PFSK-1 (cell line): ENCODE results near the gene GPNMB.

Experiments used
- FOXP2 ChIP-seq: optimal IDR thresholded peaks from 2 replicates; pipeline ENCODE3; 2011; ENCODE audit warnings: borderline replicate concordance, control low read depth, inconsistent platforms; ENCODE audit not compliant: insufficient read depth; ENCODE audit errors: extremely low read length, extremely low read depth
- POLR2AphosphoS5 ChIP-seq: IDR thresholded peaks from 2 replicates; pipeline ENCODE4 v1.6.1; 2012; ENCODE audit warnings: low read depth, mild to moderate bottlenecking, control low read depth, low read length, moderate library complexity
- SIN3A ChIP-seq: IDR thresholded peaks from 2 replicates; pipeline ENCODE4 v1.6.1; 2012; ENCODE audit warnings: mild to moderate bottlenecking, low read length, moderate library complexity, borderline replicate concordance; ENCODE audit not compliant: insufficient read depth
- TAF1 ChIP-seq: IDR thresholded peaks from 2 replicates; pipeline ENCODE4 v1.6.1; 2012; ENCODE audit warnings: low read length, control low read depth, borderline replicate concordance; ENCODE audit not compliant: insufficient read depth
- TF ChIP-seq, protein P1 (sequence below), 2 experiments: IDR thresholded peaks; 2 replicates each; pipeline versions ENCODE4 v1.6.1 to v1.8.0; 2011 to 2012; ENCODE audit warnings: low read depth in 2 of 2, low read length in 2 of 2, control low read depth in 1 of 2, inconsistent platforms in 1 of 2, mild to moderate bottlenecking in 1 of 2, moderate library complexity in 1 of 2; ENCODE audit not compliant: insufficient read depth in 1 of 2

Gene GPNMB

DNA sequence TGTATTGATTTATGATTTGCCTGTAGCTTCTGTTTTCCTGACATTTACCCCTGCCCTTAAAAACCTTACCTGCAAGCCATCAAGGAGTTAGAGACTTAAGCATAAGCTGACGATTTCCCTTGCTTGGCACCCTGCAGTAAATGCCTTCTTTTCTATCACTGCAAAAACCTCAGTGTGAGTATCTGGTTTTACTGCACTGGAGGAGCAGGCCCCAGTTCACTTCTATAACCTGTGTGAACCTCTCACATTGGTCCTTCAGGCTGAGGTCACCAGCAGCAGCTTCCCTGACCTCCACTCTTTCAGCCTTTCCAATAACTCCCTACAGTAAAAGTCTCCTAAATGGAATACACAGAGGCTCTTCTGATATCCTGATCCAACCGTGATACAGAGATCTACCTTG, 34.2 kb upstream of the GPNMB start:
- no peak for TF ChIP-seq TAF1
- TF ChIP-seq FOXP2, result no peak
- no peak for TF ChIP-seq SIN3A
- TF ChIP-seq POLR2AphosphoS5, result no peak
- TF ChIP-seq, protein P1, sequence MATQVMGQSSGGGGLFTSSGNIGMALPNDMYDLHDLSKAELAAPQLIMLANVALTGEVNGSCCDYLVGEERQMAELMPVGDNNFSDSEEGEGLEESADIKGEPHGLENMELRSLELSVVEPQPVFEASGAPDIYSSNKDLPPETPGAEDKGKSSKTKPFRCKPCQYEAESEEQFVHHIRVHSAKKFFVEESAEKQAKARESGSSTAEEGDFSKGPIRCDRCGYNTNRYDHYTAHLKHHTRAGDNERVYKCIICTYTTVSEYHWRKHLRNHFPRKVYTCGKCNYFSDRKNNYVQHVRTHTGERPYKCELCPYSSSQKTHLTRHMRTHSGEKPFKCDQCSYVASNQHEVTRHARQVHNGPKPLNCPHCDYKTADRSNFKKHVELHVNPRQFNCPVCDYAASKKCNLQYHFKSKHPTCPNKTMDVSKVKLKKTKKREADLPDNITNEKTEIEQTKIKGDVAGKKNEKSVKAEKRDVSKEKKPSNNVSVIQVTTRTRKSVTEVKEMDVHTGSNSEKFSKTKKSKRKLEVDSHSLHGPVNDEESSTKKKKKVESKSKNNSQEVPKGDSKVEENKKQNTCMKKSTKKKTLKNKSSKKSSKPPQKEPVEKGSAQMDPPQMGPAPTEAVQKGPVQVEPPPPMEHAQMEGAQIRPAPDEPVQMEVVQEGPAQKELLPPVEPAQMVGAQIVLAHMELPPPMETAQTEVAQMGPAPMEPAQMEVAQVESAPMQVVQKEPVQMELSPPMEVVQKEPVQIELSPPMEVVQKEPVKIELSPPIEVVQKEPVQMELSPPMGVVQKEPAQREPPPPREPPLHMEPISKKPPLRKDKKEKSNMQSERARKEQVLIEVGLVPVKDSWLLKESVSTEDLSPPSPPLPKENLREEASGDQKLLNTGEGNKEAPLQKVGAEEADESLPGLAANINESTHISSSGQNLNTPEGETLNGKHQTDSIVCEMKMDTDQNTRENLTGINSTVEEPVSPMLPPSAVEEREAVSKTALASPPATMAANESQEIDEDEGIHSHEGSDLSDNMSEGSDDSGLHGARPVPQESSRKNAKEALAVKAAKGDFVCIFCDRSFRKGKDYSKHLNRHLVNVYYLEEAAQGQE (IDR thresholded peaks at IDR 0.05; ENCODE audit: insufficient read depth in 1 of 2, low read depth in 2 of 2, low read length in 2 of 2), result no peak

DNA sequence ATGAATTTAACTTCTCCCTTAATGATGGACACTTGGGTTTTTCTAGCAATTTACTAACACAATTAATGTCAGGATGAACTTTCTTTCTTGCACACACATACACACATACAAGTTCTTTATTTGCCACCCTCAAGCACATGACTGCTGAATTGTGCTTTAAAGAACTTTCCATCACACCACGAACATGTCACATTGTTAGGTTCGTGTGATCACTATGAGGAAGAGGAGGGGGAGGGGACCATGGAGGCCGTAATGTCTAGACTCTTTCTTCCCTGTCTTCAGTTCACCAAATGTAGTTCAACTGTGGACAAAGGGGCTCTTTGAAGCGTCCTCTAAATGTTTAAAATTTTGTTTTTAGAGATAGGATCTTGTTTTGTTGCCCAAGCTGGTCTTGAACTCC, 33.7 kb upstream of the GPNMB start:
- TF ChIP-seq, protein P1 (IDR thresholded peaks at IDR 0.05; ENCODE audit: insufficient read depth in 1 of 2, low read depth in 2 of 2, low read length in 2 of 2), result no peak
- TF ChIP-seq TAF1 (no peak), FOXP2 (no peak), SIN3A (no peak), POLR2AphosphoS5 (no peak)

DNA sequence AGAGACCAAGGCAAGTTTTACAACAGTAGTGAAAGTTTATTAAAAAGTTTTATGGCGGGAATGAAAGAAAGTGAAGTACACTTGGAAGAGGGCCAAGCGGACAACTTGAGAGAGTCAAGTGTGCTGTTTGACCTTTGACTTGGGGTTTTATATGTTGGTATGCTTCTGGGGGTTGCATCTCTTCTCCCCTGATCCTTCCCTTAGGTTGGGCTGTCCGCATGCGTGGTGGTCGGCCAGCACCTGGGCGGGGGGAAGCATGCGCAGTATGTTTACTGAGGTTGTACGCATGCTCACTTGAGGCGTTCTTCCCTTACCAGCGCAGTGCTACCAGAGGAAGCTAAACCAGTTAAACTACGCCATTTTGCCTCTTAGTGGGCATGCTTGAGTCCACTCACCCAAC, 32.8 kb upstream of the GPNMB start:
- TF ChIP-seq SIN3A, result no peak
- TF ChIP-seq, protein P1 (IDR thresholded peaks at IDR 0.05; ENCODE audit: insufficient read depth in 1 of 2, low read depth in 2 of 2, low read length in 2 of 2), result no peak
- no peak for TF ChIP-seq POLR2AphosphoS5

DNA sequence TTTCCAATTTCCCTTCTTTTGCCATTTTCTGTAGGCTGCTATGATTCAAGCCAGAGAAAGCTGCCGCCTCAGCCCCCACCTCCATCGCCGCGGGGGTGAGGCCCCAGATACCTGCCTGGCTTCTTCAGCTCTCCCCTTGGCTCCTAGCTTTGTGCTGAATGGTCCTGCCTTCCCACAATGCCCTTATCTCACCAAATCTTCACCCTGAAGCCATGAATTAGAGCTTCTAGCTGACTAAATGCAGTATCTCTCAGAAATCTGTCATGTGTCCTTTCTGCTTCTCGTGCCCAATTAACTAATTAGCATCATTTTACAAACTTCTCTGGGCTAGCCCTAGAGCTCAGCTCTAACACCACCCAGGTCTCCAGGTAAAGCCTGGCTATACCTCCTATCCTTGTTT, 32.2 kb upstream of the GPNMB start:
- TF ChIP-seq FOXP2, result no peak
- TF ChIP-seq, protein P1 (IDR thresholded peaks at IDR 0.05; ENCODE audit: insufficient read depth in 1 of 2, low read depth in 2 of 2, low read length in 2 of 2), result no peak
- no peak for TF ChIP-seq SIN3A
- TF ChIP-seq POLR2AphosphoS5, result no peak
- no peak for TF ChIP-seq TAF1

- TF ChIP-seq TAF1, result no peak
- TF ChIP-seq SIN3A, result no peak
- no peak for TF ChIP-seq POLR2AphosphoS5
- TF ChIP-seq, protein P1 (IDR thresholded peaks at IDR 0.05; ENCODE audit: insufficient read depth in 1 of 2, low read depth in 2 of 2, low read length in 2 of 2), result no peak
- TF ChIP-seq FOXP2, result no peak
These were observed 31.6 kb upstream of the GPNMB start for GRCh38 chr7:23214938-23215337.
